AG09319 (cell line): Measurements from ENCODE around the gene RASAL2.

Experiments used
- DNase-seq: peaks from one replicate; pipeline ENCODE4 v3.0.0-alpha.2; 2010; ENCODE audit warnings: low read depth; ENCODE audit errors: extremely low read depth
- CTCF ChIP-seq: IDR thresholded peaks from 2 replicates; pipeline ENCODE4 v1.5.1; 2011; ENCODE audit warnings: low read depth, mild to moderate bottlenecking, inconsistent platforms, low read length, moderate library complexity

The RASAL2 gene

GRCh38 chr1:178061620-178062019 lies 32.3 kb upstream of the RASAL2 start:
- no peak for TF ChIP-seq CTCF
- no peak for DNase-seq

- TF ChIP-seq CTCF = no peak
- no peak for DNase-seq
Observed at GRCh38 chr1:178064191-178064821, 29.6 kb upstream of the RASAL2 start.

- no peak for TF ChIP-seq CTCF
- no peak for DNase-seq
Observed at GRCh38 chr1:178065250-178065649, 28.7 kb upstream of the RASAL2 start.

- no peak for TF ChIP-seq CTCF
- DNase-seq = no peak
Observed at GRCh38 chr1:178066296-178066907, 27.5 kb upstream of the RASAL2 start.

- no peak for DNase-seq
Observed at GRCh38 chr1:178066908-178067614, 26.8 kb upstream of the RASAL2 start.

GRCh38 chr1:178071811-178072210 lies 22.1 kb upstream of the RASAL2 start:
- DNase-seq = no peak
- no peak for TF ChIP-seq CTCF

More at GRCh38 chr1:178066908-178067614, 26.8 kb upstream of the RASAL2 start:
- TF ChIP-seq CTCF = no peak

GRCh38 chr1:178072326-178072725 lies 21.6 kb upstream of the RASAL2 start:
- no peak for TF ChIP-seq CTCF

More at GRCh38 chr1:178072326-178072725, 21.6 kb upstream of the RASAL2 start:
- no peak for DNase-seq
